Hepatic stellate cell (primary cell): ENCODE data around the gene CACNA1D.
"Not testable (repeated sequence)": the region's sequence is repeated elsewhere in the genome, so short reads cannot be mapped to it uniquely, and the experiment has no call there.

Experiments used
- DNase-seq: peaks from one replicate; pipeline ENCODE4 v3.0.0; 2011; ENCODE audit warnings: low spot score

Gene CACNA1D

GRCh38 chr3:53493963-53494791 lies at the start of gene CACNA1D:
TSS of gene CACNA1D (plus strand) at chr3:53494611. CDS start at chr3:53495167, 556 bp downstream.
- no peak for DNase-seq

- DNase-seq: no peak
Measured at GRCh38 chr3:53457068-53457467, 37.3 kb upstream of the CACNA1D start.

- no peak for DNase-seq
Measured at GRCh38 chr3:53460326-53460725, 34.1 kb upstream of the CACNA1D start.

GRCh38 chr3:53464424-53464823 lies 30.0 kb upstream of the CACNA1D start:
- DNase-seq: no peak

- DNase-seq: not testable (repeated sequence)
Measured at GRCh38 chr3:53469758-53470157, 24.7 kb upstream of the CACNA1D start.

- DNase-seq: no peak
Measured at GRCh38 chr3:53473422-53473821, 21.0 kb upstream of the CACNA1D start.

- DNase-seq: not testable (repeated sequence)
Measured at GRCh38 chr3:53476372-53476771, 18.0 kb upstream of the CACNA1D start.

- not testable (repeated sequence) for DNase-seq
Measured at GRCh38 chr3:53477689-53478088, 16.7 kb upstream of the CACNA1D start.

GRCh38 chr3:53478166-53478830 lies 16.1 kb upstream of the CACNA1D start:
- DNase-seq: no peak

GRCh38 chr3:53478921-53479664 lies 15.3 kb upstream of the CACNA1D start:
- DNase-seq: no peak

- DNase-seq: no peak
Measured at GRCh38 chr3:53482227-53482626, 12.2 kb upstream of the CACNA1D start.

- DNase-seq: no peak
Measured at GRCh38 chr3:53483821-53484220, 10.6 kb upstream of the CACNA1D start.

- no peak for DNase-seq
Measured at GRCh38 chr3:53484984-53485383, 9.4 kb upstream of the CACNA1D start.

GRCh38 chr3:53485675-53486403 lies 8.6 kb upstream of the CACNA1D start:
- DNase-seq: no peak

- DNase-seq: no peak
Measured at GRCh38 chr3:53486961-53487654, 7.3 kb upstream of the CACNA1D start.

- DNase-seq: no peak
Measured at GRCh38 chr3:53489386-53489785, 5.0 kb upstream of the CACNA1D start.

GRCh38 chr3:53489787-53490458 lies 4.5 kb upstream of the CACNA1D start:
- no peak for DNase-seq

GRCh38 chr3:53490459-53490968 lies 3.9 kb upstream of the CACNA1D start:
- no peak for DNase-seq

GRCh38 chr3:53491276-53491675 lies 3.1 kb upstream of the CACNA1D start:
- no peak for DNase-seq

GRCh38 chr3:53493595-53493962 lies 832 bp upstream of the CACNA1D start:
- DNase-seq: no peak

- DNase-seq: no peak
Measured at GRCh38 chr3:53495146-53495519, 722 bp downstream of the CACNA1D start.
